Mesenchymal stem cell (in vitro differentiated cells and primary cell): ENCODE results near the gene BPIFB3.

ENCODE experiments used
- DNase-seq: peaks from one replicate; pipeline ENCODE4 v3.0.0-alpha.2; 2013
- H2AFZ ChIP-seq: one replicate; pipeline ENCODE4 v1.6.1; 2013; ENCODE audit warnings: low read depth, mild to moderate bottlenecking, control low read depth, inconsistent platforms, low read length, moderate library complexity
- H2AK5ac ChIP-seq: 2 replicates; pipeline ENCODE4 v1.6.1; 2013; ENCODE audit warnings: low read length, moderate library complexity, mild to moderate bottlenecking, inconsistent platforms; ENCODE audit not compliant: severe bottlenecking
- H2BK120ac ChIP-seq: one replicate; pipeline ENCODE4 v1.6.1; 2013; ENCODE audit warnings: low read depth, mild to moderate bottlenecking, inconsistent platforms, low read length, moderate library complexity
- H2BK12ac ChIP-seq, 2 experiments: one replicate each; pipeline ENCODE4 v1.6.1; 2013; ENCODE audit warnings: inconsistent platforms in 2 of 2, low read length in 2 of 2, mild to moderate bottlenecking in 2 of 2, moderate library complexity in 2 of 2, control low read depth in 1 of 2
- H2BK15ac ChIP-seq: one replicate; pipeline ENCODE4 v1.6.1; 2013; ENCODE audit warnings: mild to moderate bottlenecking, low read depth, inconsistent platforms; ENCODE audit not compliant: poor library complexity, severe bottlenecking
- H2BK5ac ChIP-seq: 2 replicates; pipeline ENCODE4 v1.6.1; 2013; ENCODE audit warnings: low read depth, mild to moderate bottlenecking, low read length, control low read depth, inconsistent platforms; ENCODE audit not compliant: poor library complexity, severe bottlenecking
- H3K14ac ChIP-seq, 2 experiments: one replicate each; pipeline ENCODE4 v1.6.1; 2013; ENCODE audit warnings: inconsistent platforms in 2 of 2, low read length in 2 of 2, control low read depth in 1 of 2, mild to moderate bottlenecking in 1 of 2, moderate library complexity in 1 of 2
- H3K18ac ChIP-seq, 2 experiments: one replicate each; pipeline ENCODE4 v1.6.1; 2013; ENCODE audit warnings: inconsistent platforms in 2 of 2, low read length in 2 of 2, control low read depth in 1 of 2, low read depth in 1 of 2, mild to moderate bottlenecking in 1 of 2
- H3K23ac ChIP-seq, 2 experiments: one replicate each; pipeline ENCODE4 v1.6.1; 2013; ENCODE audit warnings: inconsistent platforms in 2 of 2, low read length in 2 of 2, mild to moderate bottlenecking in 2 of 2, moderate library complexity in 2 of 2, control low read depth in 1 of 2
- H3K27ac ChIP-seq: 2 replicates; pipeline ENCODE4 v1.5.1; 2013; ENCODE audit warnings: mild to moderate bottlenecking, moderate library complexity, low read length, control low read depth, inconsistent platforms; ENCODE audit not compliant: poor library complexity, severe bottlenecking
- H3K27me3 ChIP-seq, 2 experiments: 2 replicates each; pipeline versions ENCODE4 v1.6.1 to v1.7.0; 2013; ENCODE audit warnings: low read length in 2 of 2, mild to moderate bottlenecking in 2 of 2, moderate library complexity in 2 of 2, control low read depth in 1 of 2, inconsistent platforms in 1 of 2; ENCODE audit not compliant: control insufficient read depth in 1 of 2, insufficient read depth in 1 of 2
- H3K36me3 ChIP-seq, 2 experiments: 2 replicates each; pipeline versions ENCODE4 v1.6.1 to v1.7.0; 2013; ENCODE audit warnings: low read length in 2 of 2, control low read depth in 1 of 2, inconsistent platforms in 1 of 2, low read depth in 1 of 2, mild to moderate bottlenecking in 1 of 2; ENCODE audit not compliant: insufficient read depth in 2 of 2, control insufficient read depth in 1 of 2
- H3K4ac ChIP-seq, 2 experiments: one replicate each; pipeline ENCODE4 v1.6.1; 2013; ENCODE audit warnings: inconsistent platforms in 2 of 2, low read length in 2 of 2, mild to moderate bottlenecking in 2 of 2, moderate library complexity in 2 of 2, control low read depth in 1 of 2, low read depth in 1 of 2
- H3K4me1 ChIP-seq: 2 replicates; pipeline ENCODE4 v1.6.1; 2013; ENCODE audit warnings: low read depth, low read length, control low read depth; ENCODE audit not compliant: control insufficient read depth, insufficient read depth
- H3K4me2 ChIP-seq: 2 replicates; pipeline ENCODE4 v1.6.1; 2013; ENCODE audit warnings: low read length, mild to moderate bottlenecking, inconsistent platforms; ENCODE audit not compliant: poor library complexity, severe bottlenecking
- H3K4me3 ChIP-seq, 2 experiments: 2 replicates each; pipeline versions ENCODE4 v1.5.1 to v1.7.0; 2013; ENCODE audit warnings: low read length in 2 of 2, mild to moderate bottlenecking in 2 of 2, control low read depth in 1 of 2, low read depth in 1 of 2; ENCODE audit not compliant: insufficient read depth in 1 of 2
- H3K79me1 ChIP-seq: replicated peaks from 2 replicates; pipeline ENCODE4 v1.6.1; 2013; ENCODE audit warnings: mild to moderate bottlenecking, control low read depth, low read length, inconsistent platforms; ENCODE audit not compliant: poor library complexity, severe bottlenecking
- H3K9ac ChIP-seq: 2 replicates; pipeline ENCODE4 v1.7.0; 2013; ENCODE audit warnings: mild to moderate bottlenecking, low read length, moderate library complexity
- H3K9me3 ChIP-seq: 2 replicates; pipeline ENCODE4 v1.7.0; 2013; ENCODE audit warnings: mild to moderate bottlenecking, low read length; ENCODE audit not compliant: control insufficient read depth
- H4K8ac ChIP-seq: one replicate; pipeline ENCODE4 v1.6.1; 2013; ENCODE audit warnings: inconsistent platforms, mild to moderate bottlenecking, low read length, moderate library complexity
- H4K91ac ChIP-seq: one replicate; pipeline ENCODE4 v1.6.1; 2013; ENCODE audit warnings: mild to moderate bottlenecking, low read length, inconsistent platforms
- WGBS: methylation state at CpG from one replicate; pipeline ENCODE4 v1.1.7; 2013; ENCODE audit warnings: mixed read lengths; 5-methylcytosine and 5-hydroxymethylcytosine counted together

Gene BPIFB3

DNA sequence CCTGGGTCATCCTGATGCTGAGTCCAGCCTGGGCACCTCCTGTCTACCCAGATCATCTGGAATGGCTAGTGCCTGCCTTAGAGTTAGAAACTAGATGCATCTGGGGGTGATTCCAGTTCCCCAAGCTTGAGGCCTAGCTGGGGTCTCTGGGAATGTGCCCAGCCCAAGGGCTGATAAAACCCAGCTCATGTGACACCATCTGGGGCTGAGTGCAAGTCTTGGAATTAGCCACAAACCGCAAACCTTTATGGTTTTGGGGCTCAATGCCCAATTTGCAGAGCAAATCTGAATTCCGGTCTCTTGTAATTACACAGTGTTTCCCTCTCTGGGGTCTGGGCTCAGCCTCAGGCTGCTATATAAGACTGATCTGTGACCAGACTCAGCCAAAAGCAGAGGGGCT is 25.6 kb downstream of the BPIFB3 start, which contains the start of gene BPIFB4:
Gene BPIFB4 (plus strand): TSS at position 385 of the 400 bp plus-strand sequence. CDS start 1,884 bp downstream, outside the sequence.
- H3K9me3 ChIP-seq: no peaks in the 10 kb centered on the region
- WGBS: 85% methylated on average over 2 of the region's 2 CpGs

DNA sequence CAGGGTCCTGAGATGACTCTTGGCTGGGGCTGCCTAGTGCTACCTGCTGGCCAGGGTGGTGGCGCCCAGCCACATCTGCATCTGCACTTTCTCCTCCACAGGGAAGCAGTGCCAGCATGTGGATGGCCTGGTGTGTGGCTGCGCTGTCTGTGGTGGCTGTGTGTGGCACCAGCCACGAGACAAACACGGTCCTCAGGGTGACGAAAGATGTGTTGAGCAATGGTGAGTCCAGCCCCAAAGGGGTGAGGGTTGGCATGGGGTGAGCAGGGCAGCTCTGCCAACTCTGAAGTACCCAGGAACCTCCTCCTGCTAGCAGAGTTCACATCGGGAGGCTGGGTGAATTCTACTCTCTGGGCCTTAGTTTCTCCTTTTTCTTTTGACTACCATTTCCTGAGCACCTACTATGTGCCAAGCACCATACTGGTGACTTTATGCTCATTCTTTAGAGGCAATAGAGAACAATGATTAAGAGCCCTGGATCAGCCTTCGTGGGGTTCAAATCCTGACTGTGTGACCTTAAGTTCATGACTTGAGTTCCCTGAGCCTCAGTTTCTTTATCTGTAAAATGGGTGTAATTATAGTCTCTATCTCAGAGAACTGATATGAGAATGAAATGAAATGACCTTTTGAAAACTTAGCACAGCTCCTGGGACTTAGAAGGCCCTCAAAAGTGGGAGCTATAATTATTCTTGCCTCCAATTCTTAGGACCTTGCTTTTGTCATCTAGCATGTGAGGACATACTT is 27.9 kb downstream of the BPIFB3 start:
- H3K9ac ChIP-seq: no peak overlapping the region
- H4K91ac ChIP-seq: no peak overlapping the region
- no peak overlapping the region for H2AFZ ChIP-seq
- no peak overlapping the region for H2BK5ac ChIP-seq
- H3K18ac ChIP-seq: no peak overlapping the region
- peak overlapping the region in 1 of 2 experiments; percentile 41 for H3K4me3 ChIP-seq
- no peak overlapping the region for H3K4ac ChIP-seq
- H3K27ac ChIP-seq: no peak overlapping the region
- H3K4me1 ChIP-seq: peaks cover 2% of the 10 kb centered on the region
- no peak overlapping the region for H2BK15ac ChIP-seq
- peaks cover 18 to 65% of the 10 kb centered on the region in 2 experiments for H3K27me3 ChIP-seq
- H3K14ac ChIP-seq: no peak overlapping the region
- no peaks in the 10 kb centered on the region for H3K79me1 ChIP-seq
- no peaks in the 10 kb centered on the region for H3K9me3 ChIP-seq
- no peak overlapping the region for H2BK120ac ChIP-seq
- no peak overlapping the region for H3K4me2 ChIP-seq
- peaks cover 0 to 3% of the 10 kb centered on the region in 2 experiments for H3K36me3 ChIP-seq
- DNase-seq: no peak
- no peak overlapping the region for H3K23ac ChIP-seq
- H2AK5ac ChIP-seq: no peak overlapping the region
- WGBS: 72% methylated on average over 5 of the region's 7 CpGs
- no peak overlapping the region for H2BK12ac ChIP-seq
- no peak overlapping the region for H4K8ac ChIP-seq

More for the DNA sequence above, 25.6 kb downstream of the BPIFB3 start, which contains the start of gene BPIFB4:
- Histone ChIP-seq H3K4me3 (no peak within 1 kb of the TSS), H4K8ac (no peak within 1 kb of the TSS), H3K18ac (no peak within 1 kb of the TSS), H2BK5ac (no peak within 1 kb of the TSS), H3K23ac (no peak within 1 kb of the TSS), H3K79me1 (no peaks in the 10 kb centered on the region), H2BK120ac (no peak within 1 kb of the TSS), H4K91ac (no peak within 1 kb of the TSS), H3K14ac (no peak within 1 kb of the TSS), H2AFZ (no peak within 1 kb of the TSS), H3K4ac (no peak within 1 kb of the TSS), H3K27me3 (peaks cover 26 to 74% of the 10 kb centered on the region in 2 experiments), H3K4me2 (no peak within 1 kb of the TSS), H3K27ac (no peak within 1 kb of the TSS), H3K36me3 (peaks cover 0 to 3% of the 10 kb centered on the region in 2 experiments), H2AK5ac (no peak within 1 kb of the TSS), H2BK12ac (no peak within 1 kb of the TSS), H2BK15ac (no peak within 1 kb of the TSS), H3K4me1 (peaks cover 2% of the 10 kb centered on the region), H3K9ac (no peak within 1 kb of the TSS)
- no peak for DNase-seq

DNA sequence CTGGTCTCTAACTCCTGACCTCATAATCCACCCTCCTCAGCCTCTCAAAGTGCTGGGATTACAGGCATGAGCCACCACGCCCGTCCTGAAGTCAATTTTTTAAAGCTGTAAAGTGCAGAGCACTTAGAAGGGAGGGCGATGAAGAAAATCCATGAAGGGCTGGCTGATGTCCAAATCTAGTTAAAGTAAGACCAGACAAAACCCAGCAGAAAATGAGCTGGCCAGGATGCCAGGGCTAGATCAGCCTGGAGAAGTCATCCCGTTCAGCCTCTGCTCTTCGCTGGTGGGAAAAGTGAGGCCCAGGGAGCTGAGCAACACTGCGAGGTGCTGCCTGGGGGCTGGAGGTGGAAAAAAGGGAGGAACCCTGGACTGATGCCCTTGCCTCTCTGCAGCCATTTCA is 28.8 kb downstream of the BPIFB3 start:
- no peak overlapping the region for H4K8ac ChIP-seq
- H3K4me1 ChIP-seq: no peaks in the 10 kb centered on the region
- no peak overlapping the region for H2AFZ ChIP-seq
- peaks cover 13 to 64% of the 10 kb centered on the region in 2 experiments for H3K27me3 ChIP-seq
- WGBS: 88% methylated on average over 6 of the region's 6 CpGs
- no peak overlapping the region for H3K4ac ChIP-seq
- H3K27ac ChIP-seq: no peak overlapping the region
- H3K23ac ChIP-seq: no peak overlapping the region
- H4K91ac ChIP-seq: no peak overlapping the region
- no peak overlapping the region for H3K9ac ChIP-seq
- no peaks in the 10 kb centered on the region for H3K79me1 ChIP-seq
- peaks cover 0 to 3% of the 10 kb centered on the region in 2 experiments for H3K36me3 ChIP-seq
- no peak overlapping the region for H3K14ac ChIP-seq
- no peak for DNase-seq
- H3K4me2 ChIP-seq: no peak overlapping the region
- H3K9me3 ChIP-seq: no peaks in the 10 kb centered on the region
- H2BK15ac ChIP-seq: no peak overlapping the region
- no peak overlapping the region for H2AK5ac ChIP-seq
- H2BK12ac ChIP-seq: no peak overlapping the region
- H2BK5ac ChIP-seq: no peak overlapping the region
- no peak overlapping the region for H3K4me3 ChIP-seq
- H3K18ac ChIP-seq: no peak overlapping the region
- no peak overlapping the region for H2BK120ac ChIP-seq

DNA sequence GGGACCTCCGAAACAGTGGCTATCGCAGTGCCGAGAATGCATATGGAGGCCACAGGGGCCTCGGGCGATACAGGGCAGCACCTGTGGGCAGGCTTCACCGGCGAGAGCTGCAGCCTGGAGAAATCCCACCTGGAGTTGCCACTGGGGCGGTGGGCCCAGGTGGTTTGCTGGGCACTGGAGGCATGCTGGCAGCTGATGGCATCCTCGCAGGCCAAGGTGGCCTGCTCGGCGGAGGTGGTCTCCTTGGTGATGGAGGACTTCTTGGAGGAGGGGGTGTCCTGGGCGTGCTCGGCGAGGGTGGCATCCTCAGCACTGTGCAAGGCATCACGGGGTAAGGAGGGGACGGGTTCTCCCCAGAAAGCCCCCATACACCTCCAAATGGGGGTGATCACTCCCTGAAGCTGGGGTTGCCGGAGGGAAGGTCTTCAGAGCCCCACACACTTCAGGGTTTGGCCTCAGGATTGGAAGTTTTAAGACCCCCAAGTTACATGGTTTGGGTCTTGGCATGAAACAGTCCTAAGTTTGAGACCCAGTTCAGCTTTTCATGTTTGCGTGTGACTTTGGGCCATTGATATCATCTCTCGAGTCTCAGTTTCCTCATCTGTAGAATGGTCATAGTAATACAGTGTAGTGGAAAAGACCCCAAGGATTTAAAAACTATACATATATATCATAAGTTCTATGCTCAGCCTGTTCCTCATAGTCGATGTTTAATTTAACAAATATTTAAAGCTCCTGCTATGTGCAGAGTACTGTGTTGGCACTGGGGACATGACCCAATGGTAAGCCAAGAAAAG is 30.0 kb downstream of the BPIFB3 start:
- peaks cover 0 to 3% of the 10 kb centered on the region in 2 experiments for H3K36me3 ChIP-seq
- no peak overlapping the region for H3K27ac ChIP-seq
- H3K4me2 ChIP-seq: no peak overlapping the region
- H2BK12ac ChIP-seq: no peak overlapping the region
- H3K14ac ChIP-seq: no peak overlapping the region
- H3K9me3 ChIP-seq: no peaks in the 10 kb centered on the region
- H4K8ac ChIP-seq: no peak overlapping the region
- DNase-seq: no peak
- no peaks in the 10 kb centered on the region for H3K4me1 ChIP-seq
- no peak overlapping the region for H2AFZ ChIP-seq
- no peak overlapping the region for H4K91ac ChIP-seq
- H3K27me3 ChIP-seq: peaks cover 4 to 63% of the 10 kb centered on the region in 2 experiments
- no peak overlapping the region for H2BK5ac ChIP-seq
- no peaks in the 10 kb centered on the region for H3K79me1 ChIP-seq
- no peak overlapping the region for H3K23ac ChIP-seq
- no peak overlapping the region for H2AK5ac ChIP-seq
- no peak overlapping the region for H3K4me3 ChIP-seq
- 90% methylated on average over 18 of the region's 20 CpGs for WGBS
- H3K9ac ChIP-seq: no peak overlapping the region
- H2BK15ac ChIP-seq: no peak overlapping the region
- no peak overlapping the region for H3K4ac ChIP-seq
- H3K18ac ChIP-seq: no peak overlapping the region
- no peak overlapping the region for H2BK120ac ChIP-seq
